ENCODE results near the gene MAS1L.

GRCh38 chr6:29490055-29490454, 2.3 kb upstream of the MAS1L start:
- TF ChIP-seq SP1 (IDR thresholded peaks at IDR 0.05), result no peak
- no peak for TF ChIP-seq REST (IDR thresholded peaks at IDR 0.05)
- TF ChIP-seq CTCF (IDR thresholded peaks at IDR 0.05; ENCODE audit: low read depth, low read length, missing input control), result no peak
- TF ChIP-seq RAD21 (IDR thresholded peaks at IDR 0.05), result no peak
- no peak for TF ChIP-seq JUND (IDR thresholded peaks at IDR 0.05)
- no peak for TF ChIP-seq ATF3 (IDR thresholded peaks at IDR 0.05)
- TF ChIP-seq MAX (IDR thresholded peaks at IDR 0.05), result no peak

Data from liver (tissue), 3 donors.